ENCODE data around the gene ZDHHC11B. TPM values are rescaled to one million over a fixed set of nuclear protein-coding genes. Genes with fewer than 3 reads are reported as not detected.
"Not testable (repeated sequence)": the region's sequence is repeated elsewhere in the genome, so short reads cannot be mapped to it uniquely, and the experiment has no call there.

Gene ZDHHC11B
- total RNA-seq, 1 experiment from 2014 or later: 0.42 TPM

GRCh38 chr5:771087-771781 is 13.3 kb downstream of the ZDHHC11B start:
- not testable (repeated sequence) for DNase-seq (ENCODE audit: extremely low read depth, low read depth)

DNA sequence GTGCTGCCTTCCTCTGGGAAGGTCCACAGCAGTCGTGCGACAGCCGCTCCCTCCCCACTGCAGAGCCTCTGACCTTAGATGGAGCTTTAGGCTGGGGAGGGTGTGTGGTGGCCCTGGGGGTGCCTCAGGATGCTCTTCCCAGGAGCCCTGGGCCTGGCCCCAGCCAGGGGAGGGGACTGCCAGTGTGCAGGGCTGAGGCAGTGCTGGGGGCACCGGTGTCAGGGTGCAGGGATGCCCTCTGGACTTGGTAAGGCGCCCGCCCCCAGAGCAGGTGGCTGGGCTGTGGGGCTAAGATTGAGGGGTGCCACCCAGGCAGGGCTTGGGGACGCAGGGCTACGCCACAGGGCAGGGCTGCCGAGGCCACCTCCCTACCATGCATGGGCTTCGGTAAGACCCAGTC is 13.9 kb downstream of the ZDHHC11B start:
- not testable (repeated sequence) for DNase-seq (ENCODE audit: extremely low read depth, low read depth)

DNA sequence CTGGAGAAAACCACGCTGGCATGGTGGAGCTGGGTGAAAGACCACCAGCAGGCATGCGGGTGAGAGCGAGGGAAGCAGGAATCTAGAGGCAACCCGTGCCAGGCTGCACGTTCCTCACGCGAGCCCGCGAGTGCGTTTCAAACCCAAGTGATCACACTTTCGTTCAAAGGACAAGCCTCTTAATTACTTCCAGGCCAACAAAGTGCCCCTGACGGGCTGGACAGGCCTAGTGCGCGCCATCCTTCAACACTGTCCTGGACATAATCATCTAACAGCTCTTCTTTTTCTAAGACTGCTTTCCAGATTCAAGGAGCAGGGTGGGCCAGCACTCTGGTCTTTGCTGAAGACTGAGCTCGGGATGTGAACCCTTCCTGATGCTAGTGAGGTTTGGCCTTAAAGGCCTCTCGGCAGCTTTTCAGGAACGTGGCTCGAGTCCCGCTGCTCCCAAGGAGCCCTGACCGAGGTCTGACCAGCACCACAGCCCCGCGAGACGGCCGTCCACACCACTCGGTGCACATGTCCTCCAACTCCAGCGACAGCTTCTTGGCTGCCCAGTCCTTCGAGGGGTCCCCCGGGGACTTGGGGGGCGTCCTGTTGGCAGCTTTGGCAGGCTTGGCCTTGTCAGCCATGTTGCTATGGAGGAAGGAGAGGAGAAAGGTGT is 14.9 kb downstream of the ZDHHC11B start:
- DNase-seq (ENCODE audit: extremely low read depth, low read depth): not testable (repeated sequence)

GRCh38 chr5:766666-767431 is 17.7 kb downstream of the ZDHHC11B start:
- no peak for DNase-seq (ENCODE audit: extremely low read depth, low read depth)

GRCh38 chr5:765948-766631 is 18.4 kb downstream of the ZDHHC11B start:
- no peak for DNase-seq (ENCODE audit: extremely low read depth, low read depth)

- no peak for DNase-seq (ENCODE audit: extremely low read depth, low read depth)
Observed at GRCh38 chr5:763998-764781, 20.3 kb downstream of the ZDHHC11B start.

DNA sequence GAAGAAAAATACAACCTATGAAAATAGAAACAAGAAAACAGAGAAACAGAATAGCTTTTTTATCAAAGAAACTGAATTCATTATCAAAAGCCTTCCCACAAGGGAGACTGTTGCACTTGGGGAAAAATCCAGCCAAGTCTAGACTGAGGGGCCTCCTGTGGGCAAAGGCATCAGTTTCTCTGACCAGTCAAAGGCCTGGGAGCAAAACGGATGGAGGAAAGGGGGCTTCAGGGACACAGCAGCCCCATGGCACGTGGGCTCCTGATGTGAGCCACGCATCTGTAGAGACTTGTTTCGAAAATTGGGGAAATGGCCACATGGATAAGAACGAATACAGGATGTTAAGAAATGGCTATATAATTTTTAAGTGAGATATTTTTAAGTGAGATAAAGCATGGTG is 21.1 kb downstream of the ZDHHC11B start:
- DNase-seq (ENCODE audit: extremely low read depth, low read depth): no peak

DNA sequence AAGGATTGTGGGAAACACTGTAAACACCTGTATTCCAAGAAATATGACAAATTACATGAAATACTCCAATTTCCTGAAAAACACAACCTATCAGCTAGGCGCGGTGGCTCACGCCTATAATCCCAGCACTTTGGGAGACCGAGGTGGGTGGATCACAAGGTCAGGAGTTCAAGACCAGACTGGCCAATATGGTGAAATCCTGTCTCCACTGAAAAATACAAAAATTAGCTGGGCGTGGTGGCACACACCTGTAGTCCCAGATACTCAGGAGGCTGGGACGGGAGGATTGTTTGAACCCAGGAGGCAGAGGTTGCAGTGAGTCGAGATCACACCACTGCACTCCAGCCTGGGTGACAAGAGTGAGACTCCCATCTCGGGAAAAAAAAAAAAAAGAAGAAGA is 21.5 kb downstream of the ZDHHC11B start:
- not testable (repeated sequence) for DNase-seq (ENCODE audit: extremely low read depth, low read depth)

DNA sequence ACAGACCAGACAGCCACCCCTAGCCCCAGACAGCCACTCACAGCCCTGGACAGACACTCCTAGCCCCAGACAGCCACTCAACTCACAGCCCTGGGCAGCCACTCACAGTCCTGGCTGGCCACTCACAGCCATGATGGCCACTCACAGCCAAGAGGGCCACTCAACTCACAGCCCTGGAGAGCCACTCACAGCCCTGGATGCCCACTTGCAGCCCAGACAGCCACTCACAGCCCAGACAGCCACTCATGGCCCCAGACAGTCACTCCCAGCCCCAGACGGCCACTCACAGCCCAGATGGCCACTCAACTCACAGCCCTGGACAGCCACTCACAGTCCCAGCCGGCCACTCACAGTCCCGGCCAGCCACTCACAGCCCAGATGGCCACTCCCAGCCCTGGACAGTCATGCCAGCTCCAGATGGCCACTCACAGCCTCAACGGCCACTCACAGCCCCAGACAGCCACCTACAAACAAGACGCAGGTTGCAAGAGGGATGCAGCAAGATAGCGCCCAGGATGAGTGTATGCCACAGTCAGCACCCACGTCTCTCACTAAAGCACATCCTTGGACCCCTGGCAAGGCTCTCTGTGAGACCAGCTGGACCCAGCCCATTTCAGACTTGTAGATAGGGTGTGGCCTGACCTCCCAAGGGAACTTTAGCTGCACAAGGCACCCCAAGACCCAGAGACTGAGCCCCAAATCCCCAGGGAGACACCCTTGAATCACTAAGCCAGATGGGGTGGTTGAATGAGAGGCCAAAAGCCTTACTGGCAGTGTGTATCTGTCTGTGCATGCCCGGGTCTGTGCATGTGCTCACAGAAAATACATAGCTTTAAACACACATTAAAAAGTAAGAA is 22.4 kb downstream of the ZDHHC11B start:
- DNase-seq (ENCODE audit: extremely low read depth, low read depth): no peak

DNA sequence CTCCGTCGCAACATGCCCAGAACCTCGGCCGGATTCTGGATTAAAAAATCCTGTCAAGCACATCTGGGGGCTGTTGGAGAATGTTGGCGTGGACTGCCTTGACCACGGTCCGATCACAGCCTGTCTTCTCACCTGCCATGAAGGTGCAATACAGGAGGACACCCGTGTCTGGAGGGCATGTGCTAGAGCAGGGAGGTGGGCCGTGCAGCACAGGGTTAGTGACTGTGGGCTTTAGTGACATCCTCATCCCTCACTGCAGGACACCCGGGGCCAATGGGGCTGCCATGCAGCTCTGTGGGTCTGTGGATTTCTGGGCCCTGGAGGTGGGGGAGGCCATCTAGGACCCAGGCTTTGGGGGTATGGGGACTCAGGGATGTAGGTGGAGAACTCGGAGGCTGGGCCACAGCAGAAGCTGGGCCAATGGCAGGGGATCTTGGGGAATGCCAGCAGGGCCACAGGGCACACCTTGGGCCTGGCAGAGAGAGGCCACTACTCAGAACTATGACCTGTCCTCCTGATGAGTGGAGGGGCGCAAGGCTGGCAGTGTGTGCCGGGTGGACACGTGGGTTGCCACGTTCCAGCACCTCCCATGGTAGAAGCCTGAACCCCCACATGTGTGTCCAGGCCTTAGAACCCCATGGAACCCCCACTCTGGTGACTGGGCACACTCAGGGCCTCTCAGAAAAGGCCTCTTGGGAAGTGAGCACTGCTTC is 23.3 kb downstream of the ZDHHC11B start:
- DNase-seq (ENCODE audit: extremely low read depth, low read depth): no peak

GRCh38 chr5:760363-761058 is 24.0 kb downstream of the ZDHHC11B start:
- DNase-seq (ENCODE audit: extremely low read depth, low read depth): no peak

GRCh38 chr5:759781-760362 is 24.7 kb downstream of the ZDHHC11B start:
- DNase-seq (ENCODE audit: extremely low read depth, low read depth): no peak

GRCh38 chr5:759111-759751 is 25.3 kb downstream of the ZDHHC11B start:
- no peak for DNase-seq (ENCODE audit: extremely low read depth, low read depth)

DNA sequence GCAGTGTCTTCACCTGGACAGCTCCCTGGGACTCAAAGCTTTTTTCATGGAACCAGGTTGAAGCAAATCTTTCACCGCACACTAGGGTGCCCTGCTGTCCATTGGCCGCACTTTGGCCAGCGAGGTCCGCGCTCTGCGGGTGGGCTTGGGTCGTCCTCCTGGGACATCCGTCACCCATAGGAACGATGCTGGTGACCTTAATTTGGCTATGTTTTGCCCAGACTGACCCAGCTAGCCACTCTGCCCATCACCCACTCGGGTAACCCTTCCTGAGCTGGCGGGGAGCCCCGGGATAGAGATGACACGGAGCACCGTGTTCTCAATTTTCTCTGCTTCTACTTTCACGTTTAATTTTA is 25.9 kb downstream of the ZDHHC11B start:
- DNase-seq (ENCODE audit: extremely low read depth, low read depth): no peak

GRCh38 chr5:757931-758697 is 26.4 kb downstream of the ZDHHC11B start:
- DNase-seq (ENCODE audit: extremely low read depth, low read depth): no peak

DNA sequence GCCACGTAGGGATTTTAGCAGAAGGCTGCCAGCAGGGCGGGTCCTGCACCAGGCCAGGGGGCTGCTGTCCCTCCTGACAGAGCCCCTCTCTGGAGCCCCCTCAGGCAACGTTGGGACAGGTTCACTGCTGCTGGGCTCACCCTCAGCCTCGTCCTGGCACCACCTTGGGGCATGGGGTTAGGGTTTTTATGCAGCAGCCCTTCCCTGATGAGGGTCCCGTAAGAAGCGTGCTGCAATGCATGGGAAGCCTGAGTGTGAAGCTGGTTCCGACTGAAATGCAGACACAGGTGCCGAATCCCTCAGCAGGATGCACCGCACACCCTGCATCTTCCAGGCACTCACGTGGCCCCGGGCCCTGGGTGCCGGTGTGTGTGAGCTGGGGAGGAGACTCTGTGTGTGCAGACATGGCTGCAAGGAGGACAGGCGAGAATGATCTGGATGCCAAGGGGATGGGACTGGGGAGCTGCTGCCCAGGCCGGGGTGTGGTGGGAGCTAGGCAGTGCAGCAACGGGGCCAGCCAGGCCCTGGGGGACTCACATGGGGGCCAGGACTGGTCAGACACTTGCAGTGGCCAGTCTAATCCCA is 27.1 kb downstream of the ZDHHC11B start:
- no peak for DNase-seq (ENCODE audit: extremely low read depth, low read depth)

Measured in NCI-H460 (cell line).